Activated naive CD4-positive, alpha-beta T cell (primary cell): ENCODE measurements around the gene PNPLA4.

Experiments
- DNase-seq, 4 experiments: peaks; one replicate each; lab custom pipeline; 2025; lab: John Stamatoyannopoulos, UW

Gene PNPLA4

GRCh38 chrX:7872042-7872441, 55.2 kb downstream of the PNPLA4 start:
- DNase-seq: no peak

- no peak for DNase-seq
These were observed 75.0 kb downstream of the PNPLA4 start for GRCh38 chrX:7852166-7852565.
